K562 (cell line): Measurements from ENCODE around the gene MEF2C. TPM values are rescaled to one million over a fixed set of nuclear protein-coding genes. Genes with fewer than 3 reads are reported as not detected.

Source experiments
- ATAC-seq: fragments of 200-7000 bp; cut with Tn5 transposase; 3 replicates; pipeline ENCODE4 v1.9.1; 2020; ENCODE audit warnings: moderate library complexity
- BruUV-seq: library from RNA; stranded (reverse); fragments of 400-500 nt; replicated peaks from 2 replicates; lab custom pipeline; 2021; lab: Mats Ljungman, UMichigan
- CTCF ChIA-PET: fragments of 300-600 bp; formaldehyde crosslinking; extraction: SDS; loops from one replicate; lab custom pipeline; 2021; ENCODE audit warnings: low intra/inter-chr PET ratio; lab: Yijun Ruan, JAX
- POLR2A ChIA-PET: fragments of 300-600, 350-650 bp; sonication (Branson Sonifier 250); formaldehyde crosslinking; extraction: SDS; loops from one replicate; lab custom pipeline; 2021; ENCODE audit warnings: antibody characterized with exemption, inconsistent platforms; lab: Yijun Ruan, JAX
- DNase-seq, 4 experiments: peaks; one replicate each; pipeline versions ENCODE4 v3.0.0 to v3.0.0-alpha.2; 2011 to 2018; ENCODE audit warnings: low spot score in 3 of 4, mixed read lengths in 3 of 4; ENCODE audit errors: extremely low read depth in 1 of 4
- FAIRE-seq: peaks from 2 replicates; lab custom pipeline; 2011; peaks lifted over from hg19 to GRCh38; lab: Jason Lieb, UNC
- H2AFZ ChIP-seq: 2 replicates; pipeline ENCODE4 v1.6.0; 2011; ENCODE audit warnings: low read depth, low read length, control low read depth, inconsistent platforms
- H3K27ac ChIP-seq: fragments of 200-600 bp; 3 replicates; pipeline ENCODE4 v1.8.0; 2011; ENCODE audit warnings: low read depth, mild to moderate bottlenecking, control low read depth, inconsistent platforms, low read length, moderate library complexity, mixed read lengths; ENCODE audit errors: extremely low read depth
- H3K27me3 ChIP-seq, 2 experiments: fragments of 300-600 bp in 1 of 2; 2 replicates in 1 of 2; 3 replicates in 1 of 2; pipeline versions ENCODE4 v1.6.0 to v1.8.0; 2011; ENCODE audit warnings: inconsistent platforms in 2 of 2, low read length in 2 of 2, mild to moderate bottlenecking in 1 of 2, mixed read lengths in 1 of 2, moderate library complexity in 1 of 2; ENCODE audit not compliant: control insufficient read depth in 2 of 2, insufficient read depth in 2 of 2
- H3K36me3 ChIP-seq: fragments of 300-600 bp; 3 replicates; pipeline ENCODE4 v1.8.0; 2011; ENCODE audit warnings: mild to moderate bottlenecking, low read length, inconsistent platforms; ENCODE audit not compliant: control insufficient read depth, insufficient read depth
- H3K4me1 ChIP-seq, 2 experiments: fragments of 200-600 bp in 1 of 2; replicated peaks in 1 of 2; 2 replicates in 1 of 2; 3 replicates in 1 of 2; pipeline versions ENCODE4 v1.5.1 to v1.8.0; 2011; ENCODE audit warnings: inconsistent platforms in 2 of 2, low read length in 2 of 2, mild to moderate bottlenecking in 1 of 2, mixed read lengths in 1 of 2, moderate library complexity in 1 of 2; ENCODE audit not compliant: control insufficient read depth in 2 of 2, insufficient read depth in 2 of 2
- H3K4me2 ChIP-seq: 2 replicates; pipeline ENCODE4 v1.6.1; 2011; ENCODE audit warnings: low read length, control low read depth, inconsistent platforms, mixed read lengths; ENCODE audit not compliant: insufficient read depth
- H3K4me3 ChIP-seq: fragments of 200-600 bp; sonication (generic), shearing (Covaris generic); 2 replicates; pipeline ENCODE4 v1.5.1; 2016; ENCODE audit warnings: control low read depth, inconsistent platforms
- H3K79me2 ChIP-seq: fragments of 200-600 bp; 3 replicates; pipeline ENCODE4 v1.8.0; 2011; ENCODE audit warnings: low read length, inconsistent platforms; ENCODE audit not compliant: control insufficient read depth, insufficient read depth
- H3K9ac ChIP-seq, 2 experiments: 2 replicates each; pipeline versions ENCODE4 v1.6.0 to v1.6.1; 2011; ENCODE audit warnings: low read depth in 2 of 2, low read length in 2 of 2, control low read depth in 1 of 2, inconsistent platforms in 1 of 2, mild to moderate bottlenecking in 1 of 2, mixed read lengths in 1 of 2; ENCODE audit not compliant: insufficient read depth in 1 of 2
- H3K9me1 ChIP-seq: one replicate; pipeline ENCODE4 v1.6.0; 2011; ENCODE audit warnings: inconsistent platforms, mild to moderate bottlenecking, low read length, moderate library complexity; ENCODE audit not compliant: control insufficient read depth, insufficient read depth
- H3K9me3 ChIP-seq: replicated peaks from 2 replicates; pipeline ENCODE4 v1.5.1; 2011; ENCODE audit warnings: low read depth, low read length, inconsistent platforms; ENCODE audit not compliant: control insufficient read depth, insufficient read depth
- H4K20me1 ChIP-seq: replicated peaks from 2 replicates; pipeline ENCODE4 v1.6.1; 2011; ENCODE audit warnings: low read length, inconsistent platforms, mixed read lengths; ENCODE audit not compliant: control insufficient read depth, insufficient read depth
- ARID1B ChIP-seq: fragments of 450-650 bp; IDR thresholded peaks from 2 replicates; pipeline ENCODE4 v1.6.1; 2016; ENCODE audit warnings: antibody characterized with exemption, mild to moderate bottlenecking, inconsistent platforms
- ARNT ChIP-seq, 2 experiments: fragments of 450-650 bp; IDR thresholded peaks; 2 replicates each; pipeline ENCODE4 v1.6.1; 2016; ENCODE audit warnings: mild to moderate bottlenecking in 1 of 2
- ATF3 ChIP-seq, 2 experiments: fragments of 450-650 bp in 1 of 2; sonication (generic) in 1 of 2; formaldehyde crosslinking in 1 of 2; IDR thresholded peaks in 1 of 2; conservative IDR thresholded peaks in 1 of 2; 2 replicates each; pipeline versions ENCODE4 v1.6.1 to v1.8.1; 2016 to 2023; ENCODE audit warnings: mild to moderate bottlenecking in 2 of 2, moderate library complexity in 2 of 2, inconsistent platforms in 1 of 2, missing genetic modification reagents in 1 of 2
- BCOR ChIP-seq: fragments of 450-650 bp; IDR thresholded peaks from 2 replicates; pipeline ENCODE4 v1.6.1; 2016
- C11orf30 ChIP-seq: fragments of 450-650 bp; IDR thresholded peaks from 2 replicates; pipeline ENCODE4 v1.6.1; 2016; ENCODE audit warnings: low read depth, mild to moderate bottlenecking
- CBFA2T3 ChIP-seq: fragments of 450-650 bp; IDR thresholded peaks from 2 replicates; pipeline ENCODE4 v1.6.1; 2017
- CEBPB ChIP-seq: fragments of 450-650 bp; IDR thresholded peaks from 2 replicates; pipeline ENCODE4 v1.6.1; 2016; ENCODE audit warnings: missing genetic modification characterization, missing compliant biosample characterization
- CHCHD3 ChIP-seq: fragments of 250-450 bp; sonication (Bioruptor Pico); IDR thresholded peaks from 2 replicates; pipeline ENCODE4 v2.1.2; 2022; ENCODE audit warnings: mild to moderate bottlenecking
- CTBP1 ChIP-seq: fragments of 450-650 bp; IDR thresholded peaks from 2 replicates; pipeline ENCODE4 v1.6.1; 2016; ENCODE audit warnings: borderline replicate concordance
- HNRNPUL1 ChIP-seq: fragments of 200-400 bp; formaldehyde crosslinking; IDR thresholded peaks from 2 replicates; pipeline ENCODE4 v1.6.1; 2017; ENCODE audit warnings: low read length
- ILF3 ChIP-seq: fragments of 450-650 bp; IDR thresholded peaks from 2 replicates; pipeline ENCODE4 v1.6.1; 2018; ENCODE audit warnings: antibody characterized with exemption, mild to moderate bottlenecking, moderate library complexity, borderline replicate concordance
- KHSRP ChIP-seq: fragments of 450-650 bp; IDR thresholded peaks from 2 replicates; pipeline ENCODE4 v1.6.1; 2017
- MCM5 ChIP-seq: fragments of 450-650 bp; IDR thresholded peaks from 2 replicates; pipeline ENCODE4 v1.6.1; 2016; ENCODE audit warnings: low read depth
- MEF2D ChIP-seq: conservative IDR thresholded peaks from 2 replicates; pipeline ENCODE4 v1.6.1; 2016; ENCODE audit warnings: low read depth, missing genetic modification characterization, missing compliant biosample characterization
- MLLT1 ChIP-seq, 2 experiments: fragments of 450-650 bp; IDR thresholded peaks; 2 replicates each; pipeline ENCODE4 v1.6.1; 2016
- MTA1 ChIP-seq: fragments of 450-650 bp; IDR thresholded peaks from 2 replicates; pipeline ENCODE4 v1.6.1; 2017; ENCODE audit warnings: borderline replicate concordance
- NFATC3 ChIP-seq: fragments of 450-650 bp; IDR thresholded peaks from 2 replicates; pipeline ENCODE4 v1.6.1; 2017; ENCODE audit warnings: mild to moderate bottlenecking
- NR3C1 ChIP-seq: sonication (generic); formaldehyde crosslinking; IDR thresholded peaks from 2 replicates; pipeline ENCODE4 v1.8.1; 2022; ENCODE audit warnings: missing genetic modification reagents
- SMARCA4 ChIP-seq: fragments of 450-650 bp; IDR thresholded peaks from 2 replicates; pipeline ENCODE4 v1.6.1; 2016
- XRCC3 ChIP-seq: fragments of 450-650 bp; IDR thresholded peaks from 2 replicates; pipeline ENCODE4 v1.6.1; 2017; ENCODE audit warnings: mild to moderate bottlenecking, moderate library complexity
- ZFPM2 ChIP-seq: fragments of 250-450 bp; sonication (Bioruptor Pico); IDR thresholded peaks from 2 replicates; pipeline ENCODE4 v1.5.1; 2022; ENCODE audit warnings: mild to moderate bottlenecking
- ZNF76 ChIP-seq: fragments of 250-450 bp; sonication (Bioruptor Pico); IDR thresholded peaks from 2 replicates; pipeline ENCODE4 v1.4.0; 2020; ENCODE audit warnings: mild to moderate bottlenecking, moderate library complexity, borderline replicate concordance
- ZSCAN29 ChIP-seq: fragments of 450-650 bp; IDR thresholded peaks from 2 replicates; pipeline ENCODE4 v1.6.1; 2017
- WGBS: fragments of 100-300 bp; shearing (Covaris generic); methylation state at CpG from one replicate; pipeline ENCODE4 v1.1.6; 2016; ENCODE audit warnings: low coverage, mixed read lengths; ENCODE audit not compliant: insufficient coverage; ENCODE audit errors: missing lambda C conversion rate; 5-methylcytosine and 5-hydroxymethylcytosine counted together
- in situ Hi-C: fragments of 300-500 bp; cut with MboI; formaldehyde crosslinking; loops from 4 replicates; pipeline ENCODE4 v1.15.0; 2018; ENCODE audit warnings: inconsistent platforms, mixed read lengths
- intact Hi-C: fragments of 100-400 bp; cut with micrococcal nuclease; formaldehyde crosslinking; loops from 2 replicates; pipeline ENCODE4 v1.14.2; 2022
- polyA plus RNA-seq, 8 experiments: library from polyadenylated mRNA; depleted of rRNA in 4 of 8; stranded (reverse) in 5 of 8; unstranded in 3 of 8; fragments of >200 nt; fragmentation: Nextera tagmentation in 2 of 8; fragmentation: Illumina TruSeq in 1 of 8; extraction: Ambion mirVana in 2 of 8; extraction: Trizol in 1 of 8; gene quantifications; 2 replicates each; pipeline versions ENCODE4 v1.2.1 to v1.2.3, GENCODE V29; 2011 to 2014; ENCODE audit warnings: inconsistent platforms in 1 of 8, missing spikeins in 1 of 8
- total RNA-seq, 7 experiments: library from RNA; depleted of rRNA in 6 of 7; stranded (reverse); fragments of >200 nt in 6 of 7; fragmentation: Illumina TruSeq in 2 of 7; extraction: Trizol in 2 of 7; gene quantifications; 2 replicates each; pipeline versions ENCODE4 v1.2.1 to v1.2.3, GENCODE V29; 2011 to 2021; ENCODE audit warnings: low replicate concordance in 1 of 7

Gene MEF2C
- total and polyA plus RNA-seq, 9 of the 15 experiments (the other 6 are each of a cell fraction or from before 2014, with no cell fraction given): 25.1 to 67.8 (median 58.3) TPM

GRCh38 chr5:88825584-88826315 is 57.2 kb downstream of the MEF2C start:
- ATAC-seq (peak; percentile 69), FAIRE-seq (peak; percentile 60), DNase-seq (peak in 2 of 4 experiments; percentile 25 to 59)
- BruUV-seq: no TSS peak
- peak overlapping the region; percentile 64 for H2AFZ ChIP-seq
- peak overlapping the region; percentile 69 for H3K27ac ChIP-seq
- whole genome bisulfite sequencing: 7% methylated on average over 5 of the region's 5 CpGs
- H3K36me3 ChIP-seq: peaks cover 15% of the 10 kb centered on the region
- H3K27me3 ChIP-seq: no peaks in the 10 kb centered on the region
- in situ Hi-C loops: no loop called here
- intact Hi-C loops: loop anchor here (5.0 kb wide), 2 partner anchors 57 to 302 kb away; partner anchors contain the start of gene MEF2C
- POLR2A ChIA-PET: interaction anchor here (1.3 kb wide), 1 partner anchor 57 kb away, joined by 4 read pairs; the partner anchor contains the start of gene MEF2C
- H3K4me3 ChIP-seq: no peak overlapping the region
- H3K9me3 ChIP-seq: no peaks in the 10 kb centered on the region
- peak overlapping the region; percentile 67 for H3K4me2 ChIP-seq
- H3K9me1 ChIP-seq: no peaks in the 10 kb centered on the region
- H4K20me1 ChIP-seq: no peaks in the 10 kb centered on the region
- H3K9ac ChIP-seq: peak overlapping the region in 1 of 2 experiments; percentile 44; a peak in 2 of 4 replicates
- peaks cover 57% of the 10 kb centered on the region for H3K79me2 ChIP-seq
- CTCF ChIA-PET: no interaction called here
- peaks cover 0 to 16% of the 10 kb centered on the region in 2 experiments; a peak in 3 of 5 replicates for H3K4me1 ChIP-seq
- no peak for TF ChIP-seq KHSRP
- peak; percentile 63 for TF ChIP-seq ATF3 (IDR thresholded peaks at IDR 0.05)
- no peak for TF ChIP-seq ATF3 (CRISPR knock-in tag; conservative IDR thresholded peaks at IDR 0.05)
- TF ChIP-seq HNRNPUL1: no peak
- TF ChIP-seq MTA1: peak; percentile 48; the same call in 1 of the 2 replicates
- no peak for TF ChIP-seq NR3C1 (CRISPR knock-in tag)
- peak; percentile 35 for TF ChIP-seq CBFA2T3
- TF ChIP-seq CTBP1: peak; percentile 23; the same call in 1 of the 2 replicates
- TF ChIP-seq BCOR: no peak
- no peak for TF ChIP-seq NFATC3
- TF ChIP-seq MCM5: no peak
- TF ChIP-seq SMARCA4: peak; percentile 58
- peak; percentile 64 for TF ChIP-seq ARID1B
- no peak for TF ChIP-seq ZSCAN29
- peak; percentile 57; the same call in 1 of the 2 replicates for TF ChIP-seq MEF2D
- TF ChIP-seq ARNT (IDR thresholded peaks at IDR 0.05): 0 out of 4 replicates have a peak, but pooled peaks of 1 of the 2 experiments have one; percentile 29
- peak; percentile 54; the same call in 1 of the 2 replicates for TF ChIP-seq CEBPB (tag)
- TF ChIP-seq C11orf30: peak; percentile 16
- 0 out of 4 replicates have a peak, but pooled peaks of 1 of the 2 experiments have one; percentile 55 for TF ChIP-seq MLLT1 (IDR thresholded peaks at IDR 0.05)
- no peak for TF ChIP-seq ILF3
- no peak for TF ChIP-seq CHCHD3 (CRISPR knock-in tag)
- TF ChIP-seq ZNF76 (CRISPR knock-in tag): no peak
- no peak for TF ChIP-seq ZFPM2 (CRISPR knock-in tag)
- no peak for TF ChIP-seq XRCC3
